SK-N-SH treated with all-trans-retinoic acid at 6 μM for 48 hours (cell line): ENCODE data around the gene C14orf180.

Experiments used
- ATAC-seq: fragments of 200-7000 bp; cut with Tn5 transposase; 3 replicates; pipeline ENCODE4 v1.9.1; 2020; ENCODE audit warnings: mild to moderate bottlenecking, moderate library complexity
- ARNTL ChIP-seq: fragments of 450-650 bp; formaldehyde crosslinking; IDR thresholded peaks from 2 replicates; pipeline ENCODE4 v1.5.0; 2020; ENCODE audit warnings: low read depth, mild to moderate bottlenecking, moderate library complexity, borderline replicate concordance
- BACH2 ChIP-seq: fragments of 250-450 bp; sonication (Bioruptor Pico); IDR thresholded peaks from 2 replicates; pipeline ENCODE4 v1.9.0; 2021; ENCODE audit warnings: mild to moderate bottlenecking, borderline replicate concordance
- CSDC2 ChIP-seq: fragments of 250-450 bp; sonication (Bioruptor Pico); IDR thresholded peaks from 2 replicates; pipeline ENCODE4 v1.5.0; 2020; ENCODE audit warnings: mild to moderate bottlenecking, moderate library complexity
- GLIS3 ChIP-seq: fragments of 250-450 bp; sonication (Bioruptor Pico); IDR thresholded peaks from 2 replicates; pipeline ENCODE4 v1.5.0; 2020; ENCODE audit warnings: mild to moderate bottlenecking, moderate library complexity
- ISL1 ChIP-seq: fragments of 250-450 bp; sonication (Bioruptor Pico); IDR thresholded peaks from 2 replicates; pipeline ENCODE4 v2.1.2; 2022; ENCODE audit warnings: mild to moderate bottlenecking, moderate library complexity
- OSR1 ChIP-seq: fragments of 250-450 bp; sonication (Bioruptor Pico); IDR thresholded peaks from 2 replicates; pipeline ENCODE4 v1.8.0; 2022; ENCODE audit warnings: moderate library complexity, mild to moderate bottlenecking, inconsistent platforms
- PPARA ChIP-seq: fragments of 250-450 bp; sonication (Bioruptor Pico); IDR thresholded peaks from 2 replicates; pipeline ENCODE4 v1.5.0; 2020; ENCODE audit warnings: mild to moderate bottlenecking, borderline replicate concordance
- RARB ChIP-seq: fragments of 250-450 bp; sonication (Bioruptor Pico); IDR thresholded peaks from 2 replicates; pipeline ENCODE4 v1.8.0; 2021; ENCODE audit warnings: mild to moderate bottlenecking, moderate library complexity
- TCF4 ChIP-seq: fragments of 250-450 bp; sonication (Bioruptor Pico); IDR thresholded peaks from 2 replicates; pipeline ENCODE4 v1.8.0; 2021; ENCODE audit warnings: mild to moderate bottlenecking, moderate library complexity, borderline replicate concordance
- TOX ChIP-seq: fragments of 250-450 bp; sonication (Bioruptor Pico); IDR thresholded peaks from 2 replicates; pipeline ENCODE4 v1.8.0; 2021; ENCODE audit warnings: mild to moderate bottlenecking, moderate library complexity, borderline replicate concordance
- ZC3H10 ChIP-seq: fragments of 250-450 bp; sonication (Bioruptor Pico); IDR thresholded peaks from 2 replicates; pipeline ENCODE4 v1.5.1; 2021; ENCODE audit warnings: mild to moderate bottlenecking, moderate library complexity
- ZFP3 ChIP-seq: fragments of 250-450 bp; sonication (Bioruptor Pico); IDR thresholded peaks from 2 replicates; pipeline ENCODE4 v1.5.0; 2020; ENCODE audit warnings: mild to moderate bottlenecking, moderate library complexity
- ZFP30 ChIP-seq: fragments of 450-650 bp; formaldehyde crosslinking; IDR thresholded peaks from 2 replicates; pipeline ENCODE4 v1.5.0; 2022; ENCODE audit warnings: mild to moderate bottlenecking, moderate library complexity
- ZNF565 ChIP-seq: fragments of 450-650 bp; formaldehyde crosslinking; conservative IDR thresholded peaks from 2 replicates; pipeline ENCODE4 v1.5.0; 2020; ENCODE audit warnings: low read depth, mild to moderate bottlenecking, moderate library complexity
- ZNF8 ChIP-seq: fragments of 450-650 bp; formaldehyde crosslinking; IDR thresholded peaks from 2 replicates; pipeline ENCODE4 v1.5.0; 2020; ENCODE audit warnings: mild to moderate bottlenecking, moderate library complexity
- TF ChIP-seq, protein P1 (sequence below): fragments of 250-450 bp; sonication (Bioruptor Pico); IDR thresholded peaks from 2 replicates; pipeline ENCODE4 v1.8.0; 2020; ENCODE audit warnings: mild to moderate bottlenecking, moderate library complexity, borderline replicate concordance
- TF ChIP-seq, protein P2 (sequence below): fragments of 250-450 bp; sonication (Bioruptor Pico); IDR thresholded peaks from 2 replicates; pipeline ENCODE4 v1.8.0; 2021; ENCODE audit warnings: low read depth, mild to moderate bottlenecking, moderate library complexity, borderline replicate concordance
- TF ChIP-seq, protein P3 (sequence below): fragments of 250-450 bp; sonication (Bioruptor Pico); IDR thresholded peaks from 2 replicates; pipeline ENCODE4 v1.5.0; 2020; ENCODE audit warnings: mild to moderate bottlenecking, moderate library complexity
- TF ChIP-seq, protein P4 (sequence below): fragments of 250-450 bp; sonication (Bioruptor Pico); IDR thresholded peaks from 2 replicates; pipeline ENCODE4 v1.5.1; 2020; ENCODE audit warnings: low read depth, mild to moderate bottlenecking, moderate library complexity
- TF ChIP-seq, protein P5 (sequence below): fragments of 250-450 bp; sonication (Bioruptor Pico); IDR thresholded peaks from 2 replicates; pipeline ENCODE4 v1.5.1; 2021; ENCODE audit warnings: mild to moderate bottlenecking, moderate library complexity

The C14orf180 gene

DNA sequence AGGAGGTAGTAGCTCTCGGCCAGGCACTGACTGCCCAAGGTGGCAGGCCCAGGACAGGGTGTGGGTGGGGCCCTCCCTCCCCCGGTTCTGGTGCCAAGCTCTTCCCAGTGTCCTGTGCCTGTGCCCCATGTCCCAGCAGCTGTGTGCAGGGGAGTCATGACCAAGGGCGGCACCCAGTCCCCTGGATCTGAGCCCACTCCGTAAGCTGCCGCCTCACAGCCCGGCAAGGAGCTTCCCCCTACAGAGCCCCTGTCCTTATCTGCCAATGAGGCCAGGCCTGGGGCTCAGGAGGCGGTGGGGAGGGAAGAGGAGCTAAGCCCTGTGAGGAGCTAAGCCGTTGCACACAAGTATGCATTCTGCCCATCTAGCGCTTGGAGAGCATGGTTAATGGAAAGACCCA lies 5.6 kb upstream of the C14orf180 start:
- no peak for ATAC-seq

DNA sequence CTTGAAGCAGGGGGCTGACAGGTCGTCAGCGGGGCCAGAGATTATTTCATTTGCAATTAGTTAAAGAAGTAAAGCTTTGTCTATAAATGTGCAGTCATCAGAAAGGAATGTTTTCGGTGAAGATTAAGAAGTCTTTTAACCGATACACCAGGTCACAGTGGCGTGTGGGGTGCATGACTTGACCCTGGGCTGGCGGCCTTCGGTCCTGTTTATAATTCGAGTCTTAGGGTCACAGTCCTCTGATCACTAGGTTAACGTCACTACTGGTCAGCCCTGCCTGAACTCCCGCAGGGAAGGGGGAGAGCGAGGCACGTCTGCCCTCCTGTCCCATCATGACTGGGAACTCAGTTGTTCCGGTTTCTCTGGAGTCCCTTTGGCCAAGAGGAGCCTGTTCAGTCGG lies 5.0 kb upstream of the C14orf180 start:
- ATAC-seq, result no peak
- TF ChIP-seq, protein P1, sequence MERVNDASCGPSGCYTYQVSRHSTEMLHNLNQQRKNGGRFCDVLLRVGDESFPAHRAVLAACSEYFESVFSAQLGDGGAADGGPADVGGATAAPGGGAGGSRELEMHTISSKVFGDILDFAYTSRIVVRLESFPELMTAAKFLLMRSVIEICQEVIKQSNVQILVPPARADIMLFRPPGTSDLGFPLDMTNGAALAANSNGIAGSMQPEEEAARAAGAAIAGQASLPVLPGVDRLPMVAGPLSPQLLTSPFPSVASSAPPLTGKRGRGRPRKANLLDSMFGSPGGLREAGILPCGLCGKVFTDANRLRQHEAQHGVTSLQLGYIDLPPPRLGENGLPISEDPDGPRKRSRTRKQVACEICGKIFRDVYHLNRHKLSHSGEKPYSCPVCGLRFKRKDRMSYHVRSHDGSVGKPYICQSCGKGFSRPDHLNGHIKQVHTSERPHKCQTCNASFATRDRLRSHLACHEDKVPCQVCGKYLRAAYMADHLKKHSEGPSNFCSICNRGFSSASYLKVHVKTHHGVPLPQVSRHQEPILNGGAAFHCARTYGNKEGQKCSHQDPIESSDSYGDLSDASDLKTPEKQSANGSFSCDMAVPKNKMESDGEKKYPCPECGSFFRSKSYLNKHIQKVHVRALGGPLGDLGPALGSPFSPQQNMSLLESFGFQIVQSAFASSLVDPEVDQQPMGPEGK (CRISPR knock-in tag), result no peak
- TF ChIP-seq, protein P2, sequence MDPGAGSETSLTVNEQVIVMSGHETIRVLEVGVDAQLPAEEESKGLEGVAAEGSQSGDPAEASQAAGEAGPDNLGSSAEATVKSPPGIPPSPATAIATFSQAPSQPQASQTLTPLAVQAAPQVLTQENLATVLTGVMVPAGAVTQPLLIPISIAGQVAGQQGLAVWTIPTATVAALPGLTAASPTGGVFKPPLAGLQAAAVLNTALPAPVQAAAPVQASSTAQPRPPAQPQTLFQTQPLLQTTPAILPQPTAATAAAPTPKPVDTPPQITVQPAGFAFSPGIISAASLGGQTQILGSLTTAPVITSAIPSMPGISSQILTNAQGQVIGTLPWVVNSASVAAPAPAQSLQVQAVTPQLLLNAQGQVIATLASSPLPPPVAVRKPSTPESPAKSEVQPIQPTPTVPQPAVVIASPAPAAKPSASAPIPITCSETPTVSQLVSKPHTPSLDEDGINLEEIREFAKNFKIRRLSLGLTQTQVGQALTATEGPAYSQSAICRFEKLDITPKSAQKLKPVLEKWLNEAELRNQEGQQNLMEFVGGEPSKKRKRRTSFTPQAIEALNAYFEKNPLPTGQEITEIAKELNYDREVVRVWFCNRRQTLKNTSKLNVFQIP (CRISPR knock-in tag), result no peak
- TF ChIP-seq, protein P3, sequence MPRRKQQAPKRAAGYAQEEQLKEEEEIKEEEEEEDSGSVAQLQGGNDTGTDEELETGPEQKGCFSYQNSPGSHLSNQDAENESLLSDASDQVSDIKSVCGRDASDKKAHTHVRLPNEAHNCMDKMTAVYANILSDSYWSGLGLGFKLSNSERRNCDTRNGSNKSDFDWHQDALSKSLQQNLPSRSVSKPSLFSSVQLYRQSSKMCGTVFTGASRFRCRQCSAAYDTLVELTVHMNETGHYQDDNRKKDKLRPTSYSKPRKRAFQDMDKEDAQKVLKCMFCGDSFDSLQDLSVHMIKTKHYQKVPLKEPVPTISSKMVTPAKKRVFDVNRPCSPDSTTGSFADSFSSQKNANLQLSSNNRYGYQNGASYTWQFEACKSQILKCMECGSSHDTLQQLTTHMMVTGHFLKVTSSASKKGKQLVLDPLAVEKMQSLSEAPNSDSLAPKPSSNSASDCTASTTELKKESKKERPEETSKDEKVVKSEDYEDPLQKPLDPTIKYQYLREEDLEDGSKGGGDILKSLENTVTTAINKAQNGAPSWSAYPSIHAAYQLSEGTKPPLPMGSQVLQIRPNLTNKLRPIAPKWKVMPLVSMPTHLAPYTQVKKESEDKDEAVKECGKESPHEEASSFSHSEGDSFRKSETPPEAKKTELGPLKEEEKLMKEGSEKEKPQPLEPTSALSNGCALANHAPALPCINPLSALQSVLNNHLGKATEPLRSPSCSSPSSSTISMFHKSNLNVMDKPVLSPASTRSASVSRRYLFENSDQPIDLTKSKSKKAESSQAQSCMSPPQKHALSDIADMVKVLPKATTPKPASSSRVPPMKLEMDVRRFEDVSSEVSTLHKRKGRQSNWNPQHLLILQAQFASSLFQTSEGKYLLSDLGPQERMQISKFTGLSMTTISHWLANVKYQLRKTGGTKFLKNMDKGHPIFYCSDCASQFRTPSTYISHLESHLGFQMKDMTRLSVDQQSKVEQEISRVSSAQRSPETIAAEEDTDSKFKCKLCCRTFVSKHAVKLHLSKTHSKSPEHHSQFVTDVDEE (CRISPR knock-in tag), result no peak
- TF ChIP-seq CSDC2 (CRISPR knock-in tag) (no peak), RARB (no peak), ZNF8 (CRISPR knock-in tag) (no peak), PPARA (CRISPR knock-in tag) (no peak), TCF4 (CRISPR knock-in tag) (no peak), TOX (no peak), GLIS3 (CRISPR knock-in tag) (no peak), ZFP30 (CRISPR knock-in tag) (no peak)

More for the DNA sequence above, 5.6 kb upstream of the C14orf180 start:
- no peak for TF ChIP-seq PPARA (CRISPR knock-in tag)
- TF ChIP-seq, protein P2 (CRISPR knock-in tag), result no peak
- no peak for TF ChIP-seq OSR1 (CRISPR knock-in tag)
- TF ChIP-seq ZFP30 (CRISPR knock-in tag), result no peak
- TF ChIP-seq, protein P1 (CRISPR knock-in tag), result no peak
- no peak for TF ChIP-seq BACH2 (CRISPR knock-in tag)
- no peak for TF ChIP-seq TOX
- TF ChIP-seq, protein P4, sequence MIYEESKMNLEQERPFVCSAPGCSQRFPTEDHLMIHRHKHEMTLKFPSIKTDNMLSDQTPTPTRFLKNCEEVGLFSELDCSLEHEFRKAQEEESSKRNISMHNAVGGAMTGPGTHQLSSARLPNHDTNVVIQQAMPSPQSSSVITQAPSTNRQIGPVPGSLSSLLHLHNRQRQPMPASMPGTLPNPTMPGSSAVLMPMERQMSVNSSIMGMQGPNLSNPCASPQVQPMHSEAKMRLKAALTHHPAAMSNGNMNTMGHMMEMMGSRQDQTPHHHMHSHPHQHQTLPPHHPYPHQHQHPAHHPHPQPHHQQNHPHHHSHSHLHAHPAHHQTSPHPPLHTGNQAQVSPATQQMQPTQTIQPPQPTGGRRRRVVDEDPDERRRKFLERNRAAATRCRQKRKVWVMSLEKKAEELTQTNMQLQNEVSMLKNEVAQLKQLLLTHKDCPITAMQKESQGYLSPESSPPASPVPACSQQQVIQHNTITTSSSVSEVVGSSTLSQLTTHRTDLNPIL (CRISPR knock-in tag), result no peak
- TF ChIP-seq TCF4 (CRISPR knock-in tag), result no peak
- TF ChIP-seq ZFP3 (CRISPR knock-in tag), result no peak
- TF ChIP-seq ZC3H10, result no peak
- no peak for TF ChIP-seq ARNTL (CRISPR knock-in tag)
- TF ChIP-seq, protein P3 (CRISPR knock-in tag), result no peak
- TF ChIP-seq ZNF565, result no peak
- TF ChIP-seq ISL1 (CRISPR knock-in tag), result no peak
- no peak for TF ChIP-seq ZNF8 (CRISPR knock-in tag)
- TF ChIP-seq, protein P5, sequence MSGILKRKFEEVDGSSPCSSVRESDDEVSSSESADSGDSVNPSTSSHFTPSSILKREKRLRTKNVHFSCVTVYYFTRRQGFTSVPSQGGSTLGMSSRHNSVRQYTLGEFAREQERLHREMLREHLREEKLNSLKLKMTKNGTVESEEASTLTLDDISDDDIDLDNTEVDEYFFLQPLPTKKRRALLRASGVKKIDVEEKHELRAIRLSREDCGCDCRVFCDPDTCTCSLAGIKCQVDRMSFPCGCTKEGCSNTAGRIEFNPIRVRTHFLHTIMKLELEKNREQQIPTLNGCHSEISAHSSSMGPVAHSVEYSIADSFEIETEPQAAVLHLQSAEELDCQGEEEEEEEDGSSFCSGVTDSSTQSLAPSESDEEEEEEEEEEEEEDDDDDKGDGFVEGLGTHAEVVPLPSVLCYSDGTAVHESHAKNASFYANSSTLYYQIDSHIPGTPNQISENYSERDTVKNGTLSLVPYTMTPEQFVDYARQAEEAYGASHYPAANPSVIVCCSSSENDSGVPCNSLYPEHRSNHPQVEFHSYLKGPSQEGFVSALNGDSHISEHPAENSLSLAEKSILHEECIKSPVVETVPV, result no peak
- no peak for TF ChIP-seq GLIS3 (CRISPR knock-in tag)
- TF ChIP-seq RARB, result no peak
